ENCODE measurements around the gene GOLGA3. TPM values are rescaled to one million over a fixed set of nuclear protein-coding genes. Genes with fewer than 3 reads are reported as not detected.

GOLGA3 gene
- total and polyA plus RNA-seq, 9 of the 15 experiments (the other 6 are each of a cell fraction or from before 2014, with no cell fraction given), result 1.9 to 48.1 (median 18.4) TPM

GRCh38 chr12:132719954-132720324 lies 108.7 kb downstream of the GOLGA3 start (continued):
- TF ChIP-seq, protein P1, sequence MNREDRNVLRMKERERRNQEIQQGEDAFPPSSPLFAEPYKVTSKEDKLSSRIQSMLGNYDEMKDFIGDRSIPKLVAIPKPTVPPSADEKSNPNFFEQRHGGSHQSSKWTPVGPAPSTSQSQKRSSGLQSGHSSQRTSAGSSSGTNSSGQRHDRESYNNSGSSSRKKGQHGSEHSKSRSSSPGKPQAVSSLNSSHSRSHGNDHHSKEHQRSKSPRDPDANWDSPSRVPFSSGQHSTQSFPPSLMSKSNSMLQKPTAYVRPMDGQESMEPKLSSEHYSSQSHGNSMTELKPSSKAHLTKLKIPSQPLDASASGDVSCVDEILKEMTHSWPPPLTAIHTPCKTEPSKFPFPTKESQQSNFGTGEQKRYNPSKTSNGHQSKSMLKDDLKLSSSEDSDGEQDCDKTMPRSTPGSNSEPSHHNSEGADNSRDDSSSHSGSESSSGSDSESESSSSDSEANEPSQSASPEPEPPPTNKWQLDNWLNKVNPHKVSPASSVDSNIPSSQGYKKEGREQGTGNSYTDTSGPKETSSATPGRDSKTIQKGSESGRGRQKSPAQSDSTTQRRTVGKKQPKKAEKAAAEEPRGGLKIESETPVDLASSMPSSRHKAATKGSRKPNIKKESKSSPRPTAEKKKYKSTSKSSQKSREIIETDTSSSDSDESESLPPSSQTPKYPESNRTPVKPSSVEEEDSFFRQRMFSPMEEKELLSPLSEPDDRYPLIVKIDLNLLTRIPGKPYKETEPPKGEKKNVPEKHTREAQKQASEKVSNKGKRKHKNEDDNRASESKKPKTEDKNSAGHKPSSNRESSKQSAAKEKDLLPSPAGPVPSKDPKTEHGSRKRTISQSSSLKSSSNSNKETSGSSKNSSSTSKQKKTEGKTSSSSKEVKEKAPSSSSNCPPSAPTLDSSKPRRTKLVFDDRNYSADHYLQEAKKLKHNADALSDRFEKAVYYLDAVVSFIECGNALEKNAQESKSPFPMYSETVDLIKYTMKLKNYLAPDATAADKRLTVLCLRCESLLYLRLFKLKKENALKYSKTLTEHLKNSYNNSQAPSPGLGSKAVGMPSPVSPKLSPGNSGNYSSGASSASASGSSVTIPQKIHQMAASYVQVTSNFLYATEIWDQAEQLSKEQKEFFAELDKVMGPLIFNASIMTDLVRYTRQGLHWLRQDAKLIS (CRISPR knock-in tag; IDR thresholded peaks at IDR 0.05), result no peak
- TF ChIP-seq SREBF1 (IDR thresholded peaks at IDR 0.05; ENCODE audit: borderline replicate concordance, low read depth, low read length) (no peak), ZNF511 (CRISPR knock-in tag; IDR thresholded peaks at IDR 0.05) (no peak), CEBPB (tag; IDR thresholded peaks at IDR 0.05) (no peak), MTA1 (IDR thresholded peaks at IDR 0.05; ENCODE audit: borderline replicate concordance) (no peak)
